Stimulated activated CD8-positive, alpha-beta memory T cell treated with anti-CD3 and anti-CD28 coated beads, Interleukin-2, amount 100 ng/mL, for 48 hours (primary cell): ENCODE data around the gene CCT3.
A peak's percentile ranks its signal among the peaks of the same experiment; 100 is the strongest.
"Not testable (repeated sequence)": the region's sequence is repeated elsewhere in the genome, so short reads cannot be mapped to it uniquely, and the experiment has no call there.

Source experiments
- DNase-seq, 2 donors: peaks; one replicate each; pipeline ENCODE4 v3.0.0-alpha.2; 2020; ENCODE audit warnings: low read depth in 2 of 2

Gene CCT3

DNA sequence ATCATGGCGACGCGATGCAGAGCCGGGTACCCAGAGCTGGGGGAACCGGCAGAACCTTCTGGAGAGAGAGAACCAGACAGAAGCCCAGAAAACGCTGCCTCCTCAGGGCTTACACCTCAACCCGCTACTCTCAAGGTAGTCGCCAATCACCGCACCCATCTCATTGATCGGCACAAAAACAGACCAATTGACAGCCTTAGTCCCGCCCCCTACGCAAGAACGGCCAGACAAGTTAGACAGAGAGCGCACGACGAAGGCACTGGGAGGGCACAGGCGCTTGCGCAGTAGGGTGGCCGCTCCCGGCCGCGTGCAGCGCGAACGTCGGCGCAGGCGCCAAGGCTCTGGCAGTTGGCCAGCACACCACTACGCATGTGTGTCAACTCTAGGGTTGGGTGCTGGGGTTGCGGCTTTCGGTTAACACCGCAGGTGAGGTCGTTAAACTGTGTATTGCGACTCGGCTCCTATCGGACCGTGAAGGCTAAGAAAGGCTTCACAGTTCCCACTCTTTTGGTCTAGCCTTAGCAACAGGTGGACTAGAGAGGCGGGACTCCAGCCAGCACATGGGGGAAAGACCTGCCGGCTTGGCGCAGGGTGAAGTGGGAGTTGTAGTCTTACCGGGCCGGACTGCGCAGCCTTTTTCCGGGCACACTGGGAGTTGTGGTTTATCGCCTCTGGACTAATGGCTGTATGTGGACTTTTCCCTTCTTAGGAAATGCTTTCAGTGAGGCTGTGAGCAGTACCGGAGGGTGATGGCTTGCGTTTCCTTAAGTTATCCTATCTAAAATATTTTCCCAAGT lies at the start of gene CCT3, which contains the start of gene TSACC:
Gene CCT3, minus strand, starts transcription at position 113 of the 797 bp plus-strand sequence. Its CDS starts 108 bp downstream, at position 5.
Gene TSACC, plus strand, starts transcription at position 347 of the 797 bp plus-strand sequence. CDS start 1,232 bp downstream, outside the sequence.
- peak; percentile 98 for DNase-seq

DNA sequence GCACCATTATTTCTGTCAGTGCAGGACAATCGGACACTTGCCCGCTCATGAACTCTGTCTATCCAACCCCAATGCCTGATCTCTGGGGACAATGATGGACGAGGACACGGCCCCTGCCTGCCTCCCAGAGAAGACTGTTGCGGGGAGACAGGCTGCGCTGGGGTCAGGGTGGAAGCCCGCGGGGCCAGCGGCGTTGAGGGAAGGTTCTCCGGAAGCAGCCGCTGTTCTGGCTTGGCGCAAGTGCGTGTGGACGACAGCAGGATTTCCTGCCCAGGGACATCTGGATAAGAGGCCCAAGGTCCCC lies 49.7 kb upstream of the CCT3 start:
- DNase-seq: no peak

DNA sequence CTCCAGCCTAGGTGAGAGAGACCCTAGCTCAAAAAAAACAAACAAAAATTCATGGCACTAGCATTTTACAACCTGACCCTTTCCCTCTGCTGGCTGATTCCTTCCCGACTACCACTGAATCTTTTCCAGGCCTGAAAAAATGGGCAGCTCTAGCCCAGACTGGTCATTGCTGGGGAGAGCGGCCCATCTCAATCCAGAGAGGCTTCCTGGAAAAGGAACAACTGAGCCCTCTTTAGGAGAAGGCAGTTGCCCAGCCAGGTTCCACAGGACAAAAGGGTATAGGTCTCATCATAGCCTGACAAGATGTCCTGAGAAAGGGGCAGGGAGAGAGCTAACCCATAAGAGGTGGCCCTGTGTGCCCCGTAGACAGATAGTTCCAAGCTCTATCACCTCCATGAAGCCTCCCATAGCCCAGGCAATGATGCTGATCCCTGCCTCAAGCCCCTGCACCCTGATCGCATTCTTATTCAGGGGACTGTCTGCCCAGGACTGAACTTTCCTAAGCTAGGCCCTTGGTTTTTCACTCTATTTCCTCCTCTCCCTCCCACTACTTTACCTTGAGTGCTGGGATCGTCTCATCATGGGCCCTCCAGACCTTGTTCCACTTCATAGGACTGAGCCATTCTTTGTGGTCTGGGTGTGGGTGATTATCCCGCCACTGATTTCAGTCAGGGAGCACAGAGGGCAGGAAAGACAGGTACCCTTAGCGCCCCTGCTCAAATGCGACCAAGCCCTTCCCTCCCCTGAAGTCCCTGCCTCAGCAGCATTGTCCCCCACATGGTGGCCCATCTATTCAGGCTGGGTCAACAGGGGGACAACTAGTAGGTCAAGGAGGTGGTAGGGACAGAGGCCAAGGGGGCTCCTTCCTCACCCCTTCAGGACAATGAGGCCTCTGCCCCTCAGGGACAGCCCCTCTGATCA lies 49.1 kb upstream of the CCT3 start:
- no peak for DNase-seq

DNA sequence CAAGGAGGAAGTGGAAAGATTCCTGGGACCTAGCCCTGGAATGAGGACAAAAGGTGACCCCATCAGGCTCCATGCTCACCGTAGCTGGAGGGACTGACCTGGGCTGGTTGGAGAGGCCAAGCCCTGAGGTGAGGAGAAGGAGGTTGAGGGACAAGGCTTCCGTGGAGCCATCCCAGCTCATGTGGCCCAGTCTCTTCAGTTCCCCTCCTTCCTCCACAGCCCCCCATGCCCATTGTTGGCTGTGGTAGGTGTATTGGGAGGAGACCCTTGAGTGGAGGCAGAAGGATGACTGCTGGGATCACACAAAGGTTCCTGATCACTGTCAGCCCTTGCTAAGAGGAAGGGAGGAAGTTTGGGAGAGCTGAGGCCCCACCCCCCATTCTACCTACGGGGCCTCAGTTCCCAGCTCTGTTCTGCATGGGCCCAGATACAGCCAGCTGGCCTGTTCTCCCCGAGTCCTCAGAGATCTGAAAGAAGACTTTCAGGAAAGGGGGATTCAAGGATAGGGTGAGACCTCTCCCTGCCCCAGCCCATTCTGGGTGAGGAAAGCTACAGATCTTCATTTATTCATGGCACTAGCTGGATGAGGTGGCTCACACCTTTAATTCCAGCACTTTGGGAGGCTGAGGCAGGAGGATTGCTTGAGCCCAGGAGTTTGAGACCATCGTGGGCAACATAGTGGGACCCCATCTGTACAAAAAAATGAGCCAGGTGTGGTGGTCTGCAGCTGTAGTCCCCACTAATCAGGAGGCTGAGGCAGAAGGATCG lies 48.2 kb upstream of the CCT3 start:
- DNase-seq: no peak

DNA sequence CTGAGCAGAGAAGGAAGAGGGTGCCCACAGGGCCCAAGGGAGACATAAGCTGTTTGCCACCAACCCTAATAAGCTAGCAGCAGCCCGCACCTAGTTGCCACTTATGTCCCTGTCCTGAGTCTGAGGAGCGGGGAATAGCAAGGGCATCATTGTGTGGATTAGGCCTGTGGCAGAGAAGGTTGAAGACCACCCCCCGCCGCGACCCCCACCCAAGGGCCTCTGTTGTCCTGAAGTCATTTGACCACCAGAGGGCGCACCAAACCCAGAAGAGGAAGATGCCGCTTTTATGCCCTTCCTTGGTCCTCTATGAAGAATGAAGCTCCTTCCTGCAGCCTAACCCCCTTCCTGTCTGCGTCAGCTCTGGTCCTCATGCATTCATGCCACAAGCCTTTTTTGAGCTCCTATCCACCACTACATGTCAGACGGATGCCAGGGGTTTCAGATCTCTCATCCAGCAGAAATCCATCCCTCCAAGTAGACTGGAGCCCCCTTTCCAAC lies 47.5 kb upstream of the CCT3 start:
- DNase-seq: peak; percentile 43 to 62

DNA sequence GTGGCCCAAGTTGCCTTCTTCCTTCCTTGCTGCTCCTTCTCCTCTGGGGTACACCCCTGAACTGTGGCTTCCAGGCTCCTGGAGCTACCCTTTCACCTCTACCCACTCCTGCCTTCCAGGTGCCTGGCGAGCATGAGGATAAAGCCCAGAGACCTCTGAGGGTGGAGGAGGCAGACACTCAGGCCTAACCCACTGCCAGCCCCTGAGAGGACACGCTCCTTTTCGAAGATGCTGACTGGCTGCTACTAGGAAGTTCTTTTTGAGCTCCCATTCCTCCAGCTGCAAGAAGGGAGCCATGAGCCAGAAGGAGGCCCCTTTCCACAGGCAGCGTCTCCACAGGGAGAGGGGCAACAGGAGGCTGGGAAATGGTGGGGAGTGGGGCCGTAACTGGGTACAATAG lies 46.6 kb upstream of the CCT3 start:
- no peak for DNase-seq

DNA sequence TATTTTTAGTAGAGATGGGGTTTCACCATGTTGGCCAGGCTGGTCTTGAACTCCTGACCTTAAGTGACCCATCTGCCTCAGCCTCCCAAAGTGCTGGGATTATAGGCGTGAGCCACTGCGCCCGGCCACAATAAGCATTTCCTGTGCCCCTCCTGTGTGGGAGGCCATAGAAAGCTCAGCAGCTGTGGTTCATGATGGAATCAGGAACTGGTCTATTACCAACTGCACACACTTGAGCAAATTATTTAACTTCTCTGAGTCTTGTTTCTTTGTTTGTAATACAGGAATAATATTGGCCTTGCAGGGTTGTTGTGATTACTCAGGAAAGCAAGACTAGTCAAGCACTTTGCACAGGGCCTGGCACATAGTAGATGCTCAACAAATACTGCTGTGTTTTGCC lies 45.9 kb upstream of the CCT3 start:
- no peak for DNase-seq

DNA sequence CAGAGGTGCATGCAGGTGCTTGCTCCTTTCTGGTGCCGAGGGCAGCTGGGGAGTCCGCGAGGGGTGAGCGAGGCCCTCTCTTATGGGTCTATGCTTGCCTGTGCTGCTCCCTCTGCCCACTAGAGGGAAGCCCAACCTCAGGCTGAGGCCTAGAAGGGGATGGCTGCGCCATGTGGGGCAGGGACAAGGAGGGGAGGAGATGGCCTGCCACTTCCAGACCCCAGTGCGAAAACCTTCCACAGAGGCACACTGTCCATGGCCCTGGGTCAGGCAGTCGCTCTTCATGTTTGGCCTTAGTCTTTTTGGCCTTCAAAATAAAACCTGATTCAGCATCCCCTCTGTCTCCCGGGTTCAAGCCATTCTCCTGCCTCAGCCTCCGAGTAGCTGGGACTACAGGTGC lies 44.9 kb upstream of the CCT3 start:
- peak; percentile 47 to 52 for DNase-seq

DNA sequence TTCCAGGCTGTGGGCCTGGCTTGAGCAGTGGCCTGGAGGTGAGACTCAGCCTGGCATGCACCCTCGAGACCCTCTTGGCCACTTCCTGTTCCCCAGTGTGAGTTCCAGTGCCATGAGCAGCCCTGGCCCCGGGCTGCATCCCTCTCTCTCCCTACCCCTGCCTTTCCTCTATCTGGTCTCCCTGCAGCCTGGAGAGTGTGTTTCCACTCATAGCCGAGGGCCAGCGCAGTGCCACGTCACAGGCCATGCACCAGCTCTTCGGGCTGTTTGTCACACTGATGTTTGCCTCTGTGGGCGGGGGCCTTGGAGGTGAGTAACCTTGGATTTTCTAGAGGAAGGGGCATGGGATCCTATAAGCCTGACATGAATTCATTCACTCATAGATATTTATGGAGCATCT lies 44.5 kb upstream of the CCT3 start:
- DNase-seq: no peak

DNA sequence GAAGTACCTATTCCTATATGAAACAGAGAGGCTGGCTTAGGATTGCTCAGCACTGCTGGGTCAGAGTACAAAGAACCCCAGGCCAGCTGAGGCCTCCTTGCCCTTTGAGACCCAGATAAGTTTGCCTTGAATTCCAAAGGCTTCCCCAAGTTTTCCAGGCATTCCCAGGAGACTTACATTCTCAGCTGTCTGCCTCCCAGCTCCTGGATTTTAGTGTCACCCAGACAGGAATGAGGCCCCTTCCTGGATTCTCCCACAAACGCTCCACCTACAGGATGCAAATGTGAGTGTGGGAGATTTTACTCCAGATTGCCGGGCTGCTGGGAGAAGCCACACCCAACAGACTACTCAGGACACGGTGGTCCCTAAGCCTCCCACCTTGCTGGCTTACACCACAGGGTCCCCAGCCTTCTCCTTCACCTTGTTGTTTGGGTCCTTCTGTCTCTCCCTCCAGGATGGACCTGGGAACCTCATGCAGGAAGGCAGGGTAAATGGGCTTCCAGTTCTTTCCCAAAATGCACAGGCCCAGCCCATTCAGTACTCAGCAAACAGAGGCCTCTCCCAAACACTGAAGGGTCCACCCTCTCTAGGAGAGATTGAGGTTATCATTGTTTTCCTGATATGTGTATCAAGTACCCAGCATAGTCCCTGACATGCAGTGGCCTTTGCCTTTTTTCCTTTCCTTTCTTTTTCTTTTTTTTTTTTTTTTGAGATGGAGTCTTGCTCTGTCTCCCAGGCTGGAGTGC lies 41.5 kb upstream of the CCT3 start:
- DNase-seq: no peak

DNA sequence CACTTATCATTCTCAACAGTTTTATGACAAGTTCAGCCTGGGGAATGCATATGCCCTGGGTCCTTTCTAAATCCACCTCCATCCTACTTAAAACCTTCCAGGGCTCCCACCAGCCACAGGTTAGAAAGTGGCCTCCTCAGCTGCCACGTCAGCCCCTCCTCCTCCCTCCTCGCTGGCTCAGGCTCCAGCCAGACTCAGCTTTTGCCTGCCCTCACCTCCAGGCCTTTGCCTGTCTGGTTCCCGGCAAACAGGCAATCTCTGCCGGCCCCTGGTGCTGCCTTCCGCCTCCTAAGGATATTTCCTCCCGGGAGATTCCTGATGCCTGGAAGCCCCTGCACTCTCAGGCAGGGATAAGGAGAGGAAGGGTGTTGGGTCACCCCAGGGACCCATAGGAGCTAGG lies 40.5 kb upstream of the CCT3 start:
- DNase-seq: no peak

DNA sequence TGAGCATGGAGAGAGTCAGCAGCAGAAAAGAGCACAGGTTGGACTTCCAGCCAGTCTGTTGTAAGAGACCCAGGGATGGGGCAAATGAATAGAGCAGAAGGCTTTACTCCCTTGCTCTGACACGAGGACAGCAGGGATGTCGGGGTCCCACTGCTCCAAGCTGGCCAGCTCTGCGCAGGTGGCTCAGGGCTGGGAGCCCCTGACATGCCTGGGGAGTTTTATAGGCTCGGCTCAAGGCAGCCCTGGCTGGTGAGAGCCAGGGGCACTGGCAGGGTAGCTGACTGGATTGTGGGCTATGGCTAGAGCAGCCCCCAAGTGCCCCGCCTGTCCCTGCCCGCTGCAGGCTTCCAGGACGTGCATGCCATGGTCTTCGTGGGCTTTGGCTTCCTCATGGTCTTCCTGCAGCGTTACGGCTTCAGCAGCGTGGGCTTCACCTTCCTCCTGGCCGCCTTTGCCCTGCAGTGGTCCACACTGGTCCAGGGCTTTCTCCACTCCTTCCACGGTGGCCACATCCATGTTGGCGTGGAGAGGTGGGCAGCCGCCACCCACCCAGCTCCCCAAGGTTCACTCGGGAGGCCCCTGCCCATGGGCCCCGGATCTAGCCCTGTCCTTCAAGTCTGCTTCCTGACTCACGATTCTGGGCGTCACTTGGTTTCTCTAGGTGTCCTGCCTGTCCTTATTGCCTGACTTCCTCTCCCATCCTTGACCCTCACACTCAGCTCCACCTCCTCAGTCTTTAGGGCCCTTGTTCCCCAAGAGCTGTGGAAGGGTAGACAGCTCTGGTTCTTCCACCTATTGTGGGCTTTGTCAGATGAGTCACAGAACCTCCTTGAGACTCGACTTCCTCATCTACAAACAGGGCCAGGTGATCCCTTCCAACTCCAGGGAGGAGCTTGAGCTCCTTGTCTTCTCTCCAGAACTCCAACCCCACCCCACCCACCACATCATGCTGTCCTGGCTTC lies 39.1 kb upstream of the CCT3 start:
- no peak for DNase-seq

DNA sequence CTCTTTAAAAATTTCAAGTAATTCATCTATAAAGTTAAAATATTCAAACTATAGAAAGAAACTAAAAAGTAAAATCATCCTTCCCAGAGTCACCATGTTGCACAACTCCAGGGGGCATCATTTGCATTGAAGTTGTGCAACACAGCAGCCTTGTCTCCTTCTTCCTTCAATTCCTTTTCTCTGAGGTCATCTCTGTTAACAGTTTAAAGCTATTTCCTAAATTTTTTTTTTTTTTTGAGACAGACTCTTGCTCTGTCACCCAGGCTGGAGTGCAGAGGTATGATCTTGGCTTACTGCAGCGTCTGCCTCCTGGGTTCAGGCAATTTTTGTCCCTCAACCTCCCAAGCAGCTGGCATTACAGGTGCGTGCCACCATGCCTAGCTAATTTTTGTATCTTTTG lies 38.1 kb upstream of the CCT3 start:
- no peak for DNase-seq

DNA sequence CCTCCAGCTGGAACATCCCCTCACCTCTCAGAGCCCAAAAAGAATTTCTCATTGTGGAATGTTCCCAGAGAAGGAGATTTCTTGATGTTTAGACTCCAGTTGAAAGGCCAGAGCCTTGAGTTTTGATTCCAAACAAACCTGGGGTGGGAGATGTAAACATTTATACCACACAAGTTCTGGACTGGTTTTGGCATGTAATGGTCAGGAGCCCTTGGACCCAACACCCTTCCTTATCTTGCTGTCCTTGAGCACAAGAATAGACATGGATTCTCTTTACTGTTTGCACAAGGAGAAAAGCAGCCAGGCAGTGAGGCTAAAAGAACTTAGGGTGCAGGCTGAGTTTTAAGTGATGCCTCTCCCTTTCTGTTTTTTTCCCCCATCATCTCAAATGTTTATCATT lies 35.5 kb upstream of the CCT3 start:
- DNase-seq: no peak

DNA sequence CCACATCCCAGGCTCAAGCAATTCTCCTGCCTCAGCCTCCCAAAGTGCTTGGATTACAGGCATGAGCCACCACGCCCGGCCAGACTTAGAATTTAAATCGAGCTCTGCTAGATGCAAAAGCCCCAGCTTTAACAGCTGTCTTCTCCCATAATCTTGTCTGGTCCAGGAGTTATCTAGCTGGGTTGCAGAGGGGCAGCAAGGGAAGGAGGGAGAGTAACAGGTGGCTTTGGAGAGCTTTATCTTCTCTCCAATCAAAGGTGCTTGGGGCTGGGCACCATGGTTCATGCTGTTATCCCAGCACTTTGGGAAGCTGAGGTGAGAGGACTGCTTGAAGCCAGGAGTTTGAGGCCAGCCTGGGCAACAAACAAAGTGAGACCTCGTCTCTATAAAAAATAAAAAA lies 34.8 kb upstream of the CCT3 start:
- DNase-seq: no peak

DNA sequence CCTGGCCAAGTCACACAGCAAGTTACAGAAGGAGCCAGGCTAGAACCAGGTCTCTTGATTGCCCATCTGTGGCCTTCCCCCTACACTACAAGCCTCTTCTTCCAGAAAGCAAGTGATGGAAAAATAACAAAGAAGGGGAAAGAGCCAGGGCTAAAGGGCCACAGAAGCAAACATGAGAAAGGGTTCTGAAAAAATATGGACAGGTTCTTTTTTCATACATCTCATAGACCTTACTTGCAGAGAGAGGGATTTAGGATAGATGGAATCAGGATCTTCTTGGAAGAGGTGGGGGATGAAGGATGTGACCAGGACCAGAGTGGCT lies 34.1 kb upstream of the CCT3 start:
- no peak for DNase-seq

DNA sequence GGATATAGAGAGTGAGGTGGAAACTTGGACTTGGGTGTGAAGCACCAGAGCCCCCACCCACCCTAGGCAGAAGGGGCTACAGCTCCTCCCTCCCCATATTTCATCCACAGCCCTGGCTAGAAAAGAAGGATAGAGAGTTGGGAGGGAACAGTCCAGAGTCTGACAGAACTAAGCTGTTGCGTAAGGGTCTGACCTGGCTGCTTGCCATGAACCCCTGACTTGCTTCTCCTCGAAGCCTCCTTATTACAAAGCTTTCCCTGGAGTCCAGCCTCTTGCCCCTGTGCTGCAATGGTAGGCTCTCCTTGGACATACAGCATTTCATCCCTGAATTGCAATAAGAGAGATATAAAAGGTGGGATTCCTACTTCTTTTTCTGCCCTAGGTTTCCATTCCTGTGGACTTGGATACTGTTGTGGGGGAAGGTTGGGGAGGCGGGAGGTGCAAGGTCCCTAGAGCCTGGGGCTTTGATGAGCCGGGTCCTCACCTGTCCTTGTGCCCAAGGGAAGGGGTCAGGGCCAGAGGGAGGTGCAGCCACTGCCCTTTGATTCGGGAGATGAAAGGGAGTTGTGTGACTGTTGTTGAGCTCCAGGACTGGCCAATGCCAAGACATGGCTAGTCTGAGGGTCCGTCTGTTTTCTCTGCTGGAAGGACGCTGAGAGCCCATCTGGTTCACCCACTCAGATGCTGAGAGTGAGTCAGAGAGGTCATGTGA lies 33.6 kb upstream of the CCT3 start:
- DNase-seq: no peak

DNA sequence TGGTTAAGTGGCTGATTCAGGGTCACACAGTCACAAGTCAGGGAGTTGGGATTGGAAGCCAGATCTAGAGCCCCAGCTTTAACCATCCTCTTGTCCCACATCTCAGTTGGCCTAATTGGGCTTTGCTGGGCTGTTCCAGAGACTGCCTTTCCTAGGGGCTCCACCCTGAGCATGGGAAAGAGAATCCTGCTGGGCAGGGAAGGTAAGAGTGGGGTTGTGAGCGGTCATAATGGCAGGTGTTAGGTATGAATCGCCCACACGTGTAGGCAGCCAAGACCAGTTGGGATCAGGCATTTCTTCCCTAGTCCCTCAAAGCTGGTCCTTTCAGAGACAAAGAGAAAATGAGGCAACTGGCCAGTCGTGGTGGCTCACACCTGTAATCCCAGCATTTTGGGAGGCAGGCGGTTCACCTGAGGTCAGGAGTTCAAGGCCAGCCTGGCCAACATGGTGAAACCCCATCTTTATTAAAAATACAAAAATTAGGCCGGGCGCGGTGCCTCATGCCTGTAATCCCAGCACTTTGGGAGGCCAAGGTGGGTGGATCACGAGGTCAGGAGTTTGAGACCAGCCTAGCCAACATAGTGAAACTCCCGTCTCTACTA lies 31.7 kb upstream of the CCT3 start:
- DNase-seq: not testable (repeated sequence)
